ENCODE results near the gene HOXD8.

DNA sequence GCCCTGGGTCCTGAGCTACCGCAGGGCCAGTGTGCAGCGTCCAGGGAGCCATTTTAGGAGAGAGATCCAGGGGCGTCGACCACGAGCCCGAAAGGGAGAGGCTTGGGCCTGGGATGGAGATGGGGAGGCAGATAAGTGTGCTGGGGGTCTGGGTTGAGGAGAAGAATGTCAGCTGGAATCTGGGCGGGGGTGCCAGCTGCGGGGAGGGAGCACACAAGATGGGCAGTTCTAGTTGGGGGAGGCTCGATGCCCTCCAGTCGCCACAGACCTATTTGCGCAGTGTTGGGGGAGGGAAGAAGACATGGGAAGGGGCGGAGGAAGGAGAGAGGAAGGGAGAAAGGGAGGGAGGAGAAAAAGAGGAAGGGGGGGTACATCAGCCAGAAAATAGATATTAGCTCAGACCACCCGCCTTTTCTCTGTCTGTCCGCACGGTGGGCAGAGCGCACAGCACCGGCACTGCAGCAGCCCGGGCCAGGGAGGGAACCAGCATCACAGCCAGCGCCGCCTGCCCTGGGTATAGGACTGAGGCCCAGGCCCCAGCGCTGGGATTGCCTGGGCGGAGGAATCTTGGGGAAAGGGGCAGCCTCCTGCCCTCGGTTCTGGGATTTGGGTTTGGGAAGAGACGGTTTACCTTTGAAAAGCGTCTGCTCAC is 24.3 kb upstream of the HOXD8 start:
- TF ChIP-seq, protein P1, sequence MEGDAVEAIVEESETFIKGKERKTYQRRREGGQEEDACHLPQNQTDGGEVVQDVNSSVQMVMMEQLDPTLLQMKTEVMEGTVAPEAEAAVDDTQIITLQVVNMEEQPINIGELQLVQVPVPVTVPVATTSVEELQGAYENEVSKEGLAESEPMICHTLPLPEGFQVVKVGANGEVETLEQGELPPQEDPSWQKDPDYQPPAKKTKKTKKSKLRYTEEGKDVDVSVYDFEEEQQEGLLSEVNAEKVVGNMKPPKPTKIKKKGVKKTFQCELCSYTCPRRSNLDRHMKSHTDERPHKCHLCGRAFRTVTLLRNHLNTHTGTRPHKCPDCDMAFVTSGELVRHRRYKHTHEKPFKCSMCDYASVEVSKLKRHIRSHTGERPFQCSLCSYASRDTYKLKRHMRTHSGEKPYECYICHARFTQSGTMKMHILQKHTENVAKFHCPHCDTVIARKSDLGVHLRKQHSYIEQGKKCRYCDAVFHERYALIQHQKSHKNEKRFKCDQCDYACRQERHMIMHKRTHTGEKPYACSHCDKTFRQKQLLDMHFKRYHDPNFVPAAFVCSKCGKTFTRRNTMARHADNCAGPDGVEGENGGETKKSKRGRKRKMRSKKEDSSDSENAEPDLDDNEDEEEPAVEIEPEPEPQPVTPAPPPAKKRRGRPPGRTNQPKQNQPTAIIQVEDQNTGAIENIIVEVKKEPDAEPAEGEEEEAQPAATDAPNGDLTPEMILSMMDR (IDR thresholded peaks at IDR 0.05): no peak
- no peak for TF ChIP-seq POLR2A (IDR thresholded peaks at IDR 0.05)

Data from lower leg skin (tissue), 3 donors.